Uterus (tissue), 4 donors: ENCODE data around the gene TOR1A. TPM values are rescaled to one million over a fixed set of nuclear protein-coding genes. Genes with fewer than 3 reads are reported as not detected.

Experiments
- DNase-seq, 2 donors: peaks; one replicate each; pipeline ENCODE4 v3.0.0-alpha.2; 2019 to 2020
- H3K27ac ChIP-seq, 2 donors: fragments of 200-600 bp; sonication (generic); 1 replicate in 1 of 2; 2 replicates in 1 of 2; pipeline ENCODE4 v1.5.1; 2016 to 2018
- H3K27me3 ChIP-seq, 2 donors: fragments of 200-600 bp; sonication (generic); one replicate each; pipeline ENCODE4 v1.5.1; 2018 to 2019; ENCODE audit warnings: control low read depth in 1 of 2
- H3K36me3 ChIP-seq, 2 donors: fragments of 200-600 bp; sonication (generic); one replicate each; pipeline ENCODE4 v1.5.1; 2019; ENCODE audit warnings: control low read depth in 1 of 2
- H3K4me1 ChIP-seq, 2 donors: fragments of 200-600 bp; sonication (generic); one replicate each; pipeline ENCODE4 v1.5.1; 2018 to 2019; ENCODE audit warnings: control low read depth in 1 of 2
- H3K4me3 ChIP-seq, 2 donors: fragments of 200-600 bp; sonication (generic); 1 replicate in 1 of 2; 2 replicates in 1 of 2; pipeline ENCODE4 v1.5.1; 2018 to 2019; ENCODE audit warnings: mild to moderate bottlenecking in 1 of 2
- H3K9me3 ChIP-seq, 2 donors: fragments of 200-600 bp; sonication (generic); one replicate each; pipeline ENCODE4 v1.5.1; 2019; ENCODE audit warnings: control low read depth in 1 of 2
- POLR2A ChIP-seq, 2 donors: fragments of 450-650 bp; IDR thresholded peaks; one replicate each; pipeline ENCODE4 v1.6.1; 2016; ENCODE audit warnings: antibody characterized with exemption in 2 of 2, mild to moderate bottlenecking in 1 of 2, moderate library complexity in 1 of 2
- intact Hi-C: fragments of 100-400 bp; cut with DNase I; formaldehyde crosslinking; loops from one replicate; pipeline ENCODE4 v1.15.1; 2023; ENCODE audit warnings: low total_unique reads
- total RNA-seq, 4 donors: library from RNA; depleted of rRNA in 3 of 4; stranded (reverse); fragments of >200 nt in 3 of 4; gene quantifications; one replicate each; pipeline versions ENCODE4 v1.1.0 to v1.2.4, GENCODE V29; 2014 to 2023
- TF ChIP-seq, protein P1 (sequence below), 4 experiments: fragments of 200-600 bp in 2 of 4; fragments of 450-650 bp in 2 of 4; sonication (generic) in 2 of 4; IDR thresholded peaks; one replicate each; pipeline ENCODE4 v1.5.1; 2016 to 2019; ENCODE audit warnings: antibody characterized with exemption in 4 of 4, mild to moderate bottlenecking in 2 of 4, moderate library complexity in 1 of 4
- donor health status: DM: yes; HTN: yes; CAD: no.

TOR1A gene
- total RNA-seq, 4 donors from 2014 or later: 13.1 to 40.3 (median 33.0) TPM

DNA sequence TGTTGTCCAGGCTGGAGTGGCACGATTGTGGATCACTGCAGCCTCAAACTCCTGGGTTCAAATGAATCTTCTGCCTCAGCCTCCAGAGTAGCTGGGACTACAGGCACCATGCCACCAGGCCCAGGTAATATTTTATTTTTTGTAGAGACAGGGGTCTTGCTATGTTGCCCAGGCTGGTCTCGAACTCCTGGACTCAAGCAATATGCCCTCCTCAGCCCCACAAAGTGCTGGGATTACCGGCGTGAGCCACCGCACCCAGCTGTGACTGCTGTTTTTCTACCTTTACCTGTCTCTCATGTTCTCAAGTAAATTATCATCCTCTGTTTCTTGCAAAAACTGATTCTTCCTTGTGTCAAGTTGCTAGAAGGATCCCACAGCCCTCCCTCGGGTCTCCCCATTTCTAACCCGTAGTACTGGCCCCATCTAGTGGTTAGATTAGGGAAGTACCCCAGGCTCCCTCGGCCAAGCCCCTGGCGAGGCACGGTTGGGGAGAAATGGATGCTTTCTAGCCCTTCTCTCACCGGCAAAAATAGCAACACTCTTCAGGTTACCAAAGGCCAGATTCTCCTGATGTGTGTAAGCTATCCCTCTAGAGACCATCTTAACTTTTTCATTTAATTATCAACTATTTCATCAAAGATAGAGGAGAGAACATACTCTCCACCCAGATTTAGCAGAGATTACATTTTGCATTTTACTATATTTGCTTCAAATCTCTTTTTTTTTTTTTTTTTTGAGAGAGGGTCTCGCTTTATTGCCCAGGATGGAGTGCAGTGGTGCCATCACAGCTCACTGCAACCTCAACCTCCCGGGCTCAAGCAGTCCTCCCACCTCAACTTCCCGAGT lies 40.2 kb downstream of the TOR1A start:
- Histone ChIP-seq H3K27ac (no peak overlapping the region), H3K9me3 (no peaks in the 10 kb centered on the region), H3K4me3 (no peak overlapping the region), H3K27me3 (no peaks in the 10 kb centered on the region), H3K4me1 (no peaks in the 10 kb centered on the region), H3K36me3 (no peaks in the 10 kb centered on the region)
- no peak for TF ChIP-seq POLR2A (IDR thresholded peaks at IDR 0.05)
- TF ChIP-seq, protein P1, sequence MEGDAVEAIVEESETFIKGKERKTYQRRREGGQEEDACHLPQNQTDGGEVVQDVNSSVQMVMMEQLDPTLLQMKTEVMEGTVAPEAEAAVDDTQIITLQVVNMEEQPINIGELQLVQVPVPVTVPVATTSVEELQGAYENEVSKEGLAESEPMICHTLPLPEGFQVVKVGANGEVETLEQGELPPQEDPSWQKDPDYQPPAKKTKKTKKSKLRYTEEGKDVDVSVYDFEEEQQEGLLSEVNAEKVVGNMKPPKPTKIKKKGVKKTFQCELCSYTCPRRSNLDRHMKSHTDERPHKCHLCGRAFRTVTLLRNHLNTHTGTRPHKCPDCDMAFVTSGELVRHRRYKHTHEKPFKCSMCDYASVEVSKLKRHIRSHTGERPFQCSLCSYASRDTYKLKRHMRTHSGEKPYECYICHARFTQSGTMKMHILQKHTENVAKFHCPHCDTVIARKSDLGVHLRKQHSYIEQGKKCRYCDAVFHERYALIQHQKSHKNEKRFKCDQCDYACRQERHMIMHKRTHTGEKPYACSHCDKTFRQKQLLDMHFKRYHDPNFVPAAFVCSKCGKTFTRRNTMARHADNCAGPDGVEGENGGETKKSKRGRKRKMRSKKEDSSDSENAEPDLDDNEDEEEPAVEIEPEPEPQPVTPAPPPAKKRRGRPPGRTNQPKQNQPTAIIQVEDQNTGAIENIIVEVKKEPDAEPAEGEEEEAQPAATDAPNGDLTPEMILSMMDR (IDR thresholded peaks at IDR 0.05): peak; percentile 91 to 97 (median 94)
- intact Hi-C loops: loop anchor here (5.0 to 10.0 kb wide), 3 partner anchors 46 to 659 kb away; partner anchors contain the start of gene ASB6
- peak; percentile 70 to 77 for DNase-seq

DNA sequence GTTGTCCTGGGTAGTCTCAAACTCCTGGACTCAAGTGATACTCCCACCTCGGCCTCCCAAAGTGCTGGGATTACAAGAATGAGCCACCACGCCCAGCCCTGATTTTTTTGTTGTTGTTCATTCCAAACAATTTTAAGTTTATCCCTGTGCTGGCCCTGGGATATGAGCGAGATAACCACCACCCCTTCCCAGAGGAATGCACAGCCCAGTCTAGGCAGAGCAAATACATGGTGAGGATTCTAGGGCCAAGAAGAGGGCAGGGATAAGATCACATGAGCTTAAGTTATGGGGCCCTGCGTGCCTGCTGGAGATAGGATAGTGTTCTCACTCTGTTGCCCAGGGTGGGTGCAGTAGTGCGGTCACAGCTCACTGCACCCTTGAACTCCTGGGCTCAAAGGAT lies 42.0 kb downstream of the TOR1A start:
- no peaks in the 10 kb centered on the region for H3K36me3 ChIP-seq
- H3K9me3 ChIP-seq: no peaks in the 10 kb centered on the region
- TF ChIP-seq POLR2A (IDR thresholded peaks at IDR 0.05): no peak
- TF ChIP-seq, protein P1 (IDR thresholded peaks at IDR 0.05): no peak
- no peak for DNase-seq
- H3K27me3 ChIP-seq: no peaks in the 10 kb centered on the region
- H3K4me1 ChIP-seq: peaks cover 0 to 5% of the 10 kb centered on the region in 2 donors
- H3K27ac ChIP-seq: no peak overlapping the region
- H3K4me3 ChIP-seq: no peak overlapping the region
- intact Hi-C loops: loop anchor here (5.0 to 10.0 kb wide), 3 partner anchors 45 to 657 kb away; partner anchors contain the start of gene ASB6

DNA sequence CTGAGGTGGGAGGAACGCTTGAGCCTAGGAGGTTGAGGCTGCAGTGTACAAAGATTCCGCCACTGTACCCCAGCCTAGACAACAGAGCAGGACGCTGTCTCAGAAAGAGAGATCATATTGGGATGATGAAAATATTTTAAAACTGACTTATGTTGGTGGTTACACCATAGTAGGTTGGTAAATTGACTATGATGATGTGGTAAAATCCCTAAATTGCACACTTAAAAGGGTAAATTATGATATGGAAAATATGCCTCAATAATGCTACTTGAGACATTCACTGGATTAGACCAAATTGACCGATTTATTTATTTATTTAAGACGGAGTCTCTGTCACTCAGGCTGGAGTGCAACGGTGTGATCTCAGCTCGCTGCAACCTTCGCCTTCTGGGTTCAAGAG lies 42.8 kb downstream of the TOR1A start:
- Histone ChIP-seq H3K27ac (no peak overlapping the region), H3K4me1 (peaks cover 0 to 9% of the 10 kb centered on the region in 2 donors), H3K27me3 (no peaks in the 10 kb centered on the region), H3K36me3 (no peaks in the 10 kb centered on the region), H3K9me3 (no peaks in the 10 kb centered on the region), H3K4me3 (no peak overlapping the region)
- no peak for TF ChIP-seq POLR2A (IDR thresholded peaks at IDR 0.05)
- TF ChIP-seq, protein P1 (IDR thresholded peaks at IDR 0.05): no peak
- DNase-seq: no peak
- intact Hi-C loops: loop anchor here (5.0 to 10.0 kb wide), 3 partner anchors 44 to 656 kb away; partner anchors contain the start of gene ASB6

- H3K36me3 ChIP-seq: no peaks in the 10 kb centered on the region
- intact Hi-C loops: loop anchor here (5.0 to 10.0 kb wide), 3 partner anchors 42 to 655 kb away; partner anchors contain the start of gene ASB6
These were observed 44.3 kb downstream of the TOR1A start for GRCh38 chr9:129779560-129780190.

More at GRCh38 chr9:129779560-129780190, 44.3 kb downstream of the TOR1A start:
- Histone ChIP-seq H3K4me1 (peaks cover 0 to 9% of the 10 kb centered on the region in 2 donors), H3K27me3 (no peaks in the 10 kb centered on the region), H3K4me3 (no peak overlapping the region), H3K27ac (no peak overlapping the region), H3K9me3 (no peaks in the 10 kb centered on the region)
- TF ChIP-seq, protein P1 (IDR thresholded peaks at IDR 0.05): no peak
- DNase-seq: no peak
